ENCODE results near the gene WTIP.

Gene WTIP

DNA sequence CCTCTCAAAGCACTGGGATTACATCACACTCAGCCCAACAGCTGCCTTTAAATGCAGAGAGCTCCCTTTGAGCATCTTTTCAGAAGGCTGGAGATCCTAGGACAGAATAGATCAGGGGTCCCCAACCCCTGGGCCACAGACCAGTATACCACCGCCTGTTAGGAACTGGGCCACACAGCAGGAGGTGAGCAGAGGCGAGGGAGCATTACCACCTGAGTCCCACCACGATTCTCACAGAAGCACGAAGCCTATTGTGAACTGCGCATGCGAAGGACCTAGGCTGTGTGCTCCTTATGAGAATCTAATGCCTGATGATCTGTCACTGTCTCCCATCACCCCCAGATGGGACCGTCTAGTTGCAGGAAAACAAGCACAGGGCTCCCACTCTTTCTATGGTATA lies 2.2 kb upstream of the WTIP start:
- no peak for DNase-seq

DNA sequence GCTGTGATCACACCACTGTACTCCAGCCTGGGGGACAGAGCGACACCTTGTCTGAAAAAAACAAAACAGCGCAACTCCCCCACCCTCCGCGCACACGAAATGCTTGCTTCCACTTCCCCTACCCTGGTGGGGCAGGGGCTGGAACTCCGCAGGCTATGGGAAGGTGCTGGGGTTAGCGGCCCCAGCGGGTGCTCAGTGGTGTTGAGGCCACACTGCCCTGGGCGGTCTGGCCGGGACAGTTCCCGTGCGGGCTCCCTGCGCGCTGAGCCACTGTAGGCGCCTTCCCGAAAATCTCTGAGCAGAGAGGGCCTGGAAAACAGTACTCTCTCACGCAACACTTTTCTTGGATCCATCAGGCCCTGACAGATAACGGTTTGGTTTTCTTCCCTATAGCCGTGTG lies 1.1 kb upstream of the WTIP start:
- no peak for DNase-seq

GRCh38 chr19:34481861-34482379 lies 362 bp downstream of the WTIP start:
- DNase-seq, result peak in 1 of 2 donors; percentile 29

DNA sequence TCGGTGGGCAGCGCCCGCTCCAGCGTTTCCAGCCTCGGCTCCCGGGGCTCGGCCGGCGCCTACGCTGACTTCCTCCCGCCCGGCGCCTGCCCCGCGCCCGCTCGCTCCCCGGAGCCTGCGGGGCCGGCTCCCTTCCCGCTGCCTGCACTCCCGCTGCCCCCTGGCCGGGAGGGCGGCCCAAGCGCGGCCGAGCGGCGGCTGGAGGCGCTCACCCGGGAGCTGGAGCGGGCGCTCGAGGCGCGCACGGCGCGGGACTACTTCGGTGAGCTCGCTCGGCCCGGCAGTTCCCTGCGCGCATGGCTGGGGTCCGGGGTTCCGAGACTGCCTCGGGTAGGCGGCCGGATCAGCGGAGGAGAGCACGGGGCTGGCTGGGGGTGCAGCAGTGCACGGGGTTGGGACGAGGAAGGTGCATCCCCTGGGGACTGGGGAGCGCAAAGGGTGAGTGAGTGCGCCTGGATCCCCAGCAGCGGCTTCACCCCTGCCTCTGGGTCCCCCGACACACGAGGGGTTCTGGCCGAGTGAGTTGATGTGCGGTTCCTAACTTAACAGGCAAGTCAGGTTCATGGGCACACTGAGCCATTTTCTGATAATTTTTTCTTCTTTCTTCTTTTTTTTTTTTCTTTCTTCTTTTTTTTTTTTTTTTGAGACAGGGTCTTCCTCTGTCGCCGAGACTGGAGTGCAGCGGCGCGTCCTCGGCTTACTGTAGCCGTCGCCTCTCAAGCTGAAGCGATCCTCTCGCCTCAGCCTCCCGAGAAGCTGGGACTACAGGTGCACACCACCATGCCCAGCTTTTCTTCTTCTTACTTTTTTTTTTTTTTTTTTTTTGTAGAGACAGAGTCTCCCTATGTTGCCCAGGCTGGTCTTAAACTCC lies 1.1 kb downstream of the WTIP start:
- peak in 1 of 2 donors; percentile 9 for DNase-seq

- DNase-seq, result no peak
Observed at GRCh38 chr19:34484328-34484727, 2.8 kb downstream of the WTIP start.

DNA sequence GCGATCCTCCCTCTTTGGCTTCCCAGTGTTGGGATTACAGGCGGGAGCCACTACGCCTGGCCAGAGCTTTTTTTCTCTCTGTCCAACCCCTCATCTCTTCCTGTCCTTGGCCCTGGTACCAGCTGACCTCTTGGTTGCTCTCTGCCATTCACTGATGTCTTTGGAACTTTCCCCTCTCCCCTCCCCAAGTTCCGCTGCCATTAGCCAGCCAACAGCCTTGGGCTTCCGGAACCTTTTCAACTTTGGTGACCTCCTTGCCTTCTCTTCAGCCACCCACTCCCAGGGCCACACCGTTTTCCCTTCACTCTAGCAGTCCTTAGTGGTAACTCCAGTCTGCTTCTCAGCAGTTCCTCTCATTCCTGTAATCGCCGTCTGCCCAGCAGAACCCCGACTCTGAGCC lies 4.3 kb downstream of the WTIP start:
- DNase-seq, result no peak

DNA sequence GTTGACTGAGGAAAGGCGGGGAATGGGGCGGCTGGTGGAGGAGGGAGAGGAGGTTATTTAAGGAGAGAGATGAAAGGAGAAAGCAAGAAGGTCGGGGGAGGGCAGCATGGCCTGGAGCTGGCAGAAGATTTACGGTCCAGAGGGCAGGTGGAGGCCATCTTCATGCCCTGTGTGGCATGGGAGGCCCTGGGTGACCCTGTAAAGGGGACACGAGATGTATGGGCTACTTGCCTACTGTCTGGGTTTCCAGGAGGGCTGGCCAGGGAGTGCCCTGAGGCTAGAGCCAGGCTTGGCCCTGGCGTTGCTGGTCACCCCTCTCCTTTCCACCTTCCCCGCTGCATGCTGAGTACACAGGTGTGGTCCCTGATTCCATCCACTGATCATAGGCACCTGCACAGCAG lies 6.1 kb downstream of the WTIP start:
- no peak for DNase-seq

DNA sequence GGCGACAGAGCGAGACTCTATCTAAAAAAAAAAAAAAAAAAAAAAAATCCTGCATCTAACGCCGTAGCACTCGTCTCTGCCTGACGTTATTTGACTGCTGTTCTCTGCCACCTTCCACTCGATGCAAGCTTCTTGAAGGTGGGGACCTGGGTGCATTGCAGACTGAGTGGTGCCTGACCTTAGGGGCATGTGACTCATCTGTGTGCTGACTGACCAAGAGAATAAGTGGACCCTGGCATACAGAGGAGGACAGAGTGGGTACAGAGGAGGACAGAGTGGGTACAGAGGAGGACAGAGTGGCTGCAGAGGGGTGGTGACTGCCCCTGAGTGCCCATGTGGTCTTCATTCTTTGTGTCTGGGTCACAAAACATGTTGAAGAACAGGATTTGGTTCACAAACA lies 7.6 kb downstream of the WTIP start:
- no peak for DNase-seq

- no peak for DNase-seq
Observed at GRCh38 chr19:34490141-34490766, 8.7 kb downstream of the WTIP start.

DNA sequence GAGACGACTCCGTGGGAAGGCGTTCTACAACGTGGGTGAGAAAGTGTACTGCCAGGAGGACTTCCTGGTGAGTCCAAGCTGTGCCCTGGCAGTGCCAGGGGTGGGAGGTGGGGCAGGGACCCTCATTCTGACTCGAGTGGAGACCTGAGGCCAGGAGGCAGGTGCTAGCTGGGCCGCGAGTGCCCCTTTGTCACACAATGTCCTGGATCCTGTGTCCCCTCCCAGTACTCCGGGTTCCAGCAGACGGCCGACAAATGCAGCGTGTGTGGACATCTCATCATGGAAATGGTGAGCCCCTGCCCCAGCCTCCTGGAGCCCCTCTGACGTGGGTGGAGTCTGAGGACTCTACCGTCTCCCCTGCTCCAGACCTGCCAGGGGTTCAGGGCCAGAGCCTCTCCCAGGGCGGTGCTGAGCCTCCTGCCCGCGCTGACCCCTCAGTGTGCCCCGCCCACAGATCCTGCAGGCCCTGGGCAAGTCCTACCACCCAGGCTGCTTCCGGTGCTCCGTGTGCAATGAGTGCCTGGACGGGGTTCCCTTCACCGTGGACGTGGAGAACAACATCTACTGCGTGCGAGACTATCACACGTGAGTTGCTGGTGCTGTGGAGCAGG lies 11.6 kb downstream of the WTIP start:
- DNase-seq, result no peak

DNA sequence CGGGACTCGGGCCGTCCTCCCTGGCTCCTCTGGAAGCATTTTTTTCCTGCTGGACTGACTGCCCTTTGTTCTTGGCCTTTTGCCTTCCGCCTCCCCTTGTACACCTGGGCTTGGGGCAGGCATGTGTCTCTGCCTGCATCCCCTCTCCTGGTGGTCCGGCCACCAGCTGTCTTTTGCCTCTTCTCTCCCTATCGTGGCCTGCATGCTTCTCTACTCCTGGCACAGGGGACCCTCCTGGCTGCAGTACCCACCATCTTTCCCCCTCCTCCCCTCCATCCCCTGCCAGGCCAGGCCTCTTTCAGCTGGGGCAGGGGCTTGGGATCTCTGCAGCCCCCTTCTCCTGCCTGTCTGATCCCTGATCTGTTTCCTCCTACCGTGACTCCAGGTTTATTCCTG lies 12.1 kb downstream of the WTIP start:
- no peak for DNase-seq

DNA sequence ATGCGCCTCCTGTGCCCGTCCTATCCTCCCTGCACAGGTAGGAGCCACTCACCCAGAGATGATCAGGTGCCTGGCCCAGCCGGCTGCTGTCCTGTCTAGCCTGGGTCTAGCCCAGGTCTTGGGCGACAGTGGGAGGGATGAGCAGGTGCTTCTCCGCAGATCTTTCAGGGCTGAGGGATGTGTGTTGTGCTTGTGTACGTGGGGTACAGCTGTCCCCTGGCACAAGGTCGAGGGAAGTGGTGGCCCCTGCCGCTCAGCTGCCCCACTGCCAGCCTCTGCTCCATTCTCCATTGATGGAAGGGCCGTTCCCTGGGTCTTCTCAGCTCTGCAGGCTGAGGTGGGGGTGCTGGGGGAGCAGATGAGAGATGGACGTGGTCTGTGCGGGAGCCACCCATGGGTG lies 13.0 kb downstream of the WTIP start:
- DNase-seq, result no peak

DNA sequence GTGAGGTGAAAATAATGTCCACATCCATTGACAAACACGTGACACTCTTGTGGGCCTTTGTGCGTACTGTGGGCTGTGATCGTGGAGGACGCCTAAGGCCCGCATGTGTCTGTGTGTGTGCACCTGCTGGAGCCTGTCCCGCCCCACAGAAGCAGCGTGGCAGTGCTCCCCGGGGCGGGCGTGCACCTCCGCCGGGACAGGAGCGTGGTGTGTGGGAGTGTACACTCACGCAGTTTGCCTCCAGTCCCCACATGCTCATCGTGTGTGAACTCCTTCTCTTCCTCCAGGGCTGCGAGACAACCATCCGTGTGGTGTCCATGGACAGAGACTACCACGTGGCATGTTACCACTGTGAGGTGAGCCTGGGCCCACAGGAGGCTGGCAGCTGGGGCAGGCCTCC lies 13.9 kb downstream of the WTIP start:
- no peak for DNase-seq

DNA sequence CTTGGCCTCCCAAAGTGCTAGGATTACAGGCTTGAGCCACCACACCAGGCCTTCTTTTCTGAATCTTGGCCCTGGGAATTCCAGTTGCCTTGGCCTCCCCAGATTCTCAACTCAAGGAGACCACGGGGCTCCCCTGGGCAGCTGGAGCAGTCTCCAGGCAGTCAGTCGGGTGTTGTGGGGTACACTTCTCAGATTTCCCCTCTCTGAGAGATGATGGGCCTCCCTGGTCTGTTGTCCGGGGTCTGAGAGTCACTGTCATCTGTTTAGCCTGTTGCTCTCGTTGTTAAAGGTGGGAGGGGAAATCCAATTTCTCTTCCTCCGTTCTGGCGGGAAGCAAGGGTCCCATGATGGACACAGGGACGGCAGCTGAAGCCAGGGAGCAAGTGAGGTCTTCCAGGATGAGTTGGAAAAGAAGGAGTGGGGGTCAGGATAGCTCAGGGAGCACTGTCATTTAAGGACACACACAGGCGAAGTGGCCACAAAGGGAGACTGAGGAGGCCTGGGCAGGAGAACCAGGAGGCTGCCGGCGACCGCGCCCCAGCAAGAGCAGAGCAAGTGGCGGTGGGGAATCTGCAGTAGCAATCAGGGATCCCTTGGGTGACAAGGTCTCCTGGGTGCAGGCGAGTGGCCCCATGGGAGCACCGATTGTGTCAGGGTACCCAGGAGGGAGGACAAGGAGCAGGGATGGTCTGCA lies 15.7 kb downstream of the WTIP start:
- DNase-seq, result no peak

DNA sequence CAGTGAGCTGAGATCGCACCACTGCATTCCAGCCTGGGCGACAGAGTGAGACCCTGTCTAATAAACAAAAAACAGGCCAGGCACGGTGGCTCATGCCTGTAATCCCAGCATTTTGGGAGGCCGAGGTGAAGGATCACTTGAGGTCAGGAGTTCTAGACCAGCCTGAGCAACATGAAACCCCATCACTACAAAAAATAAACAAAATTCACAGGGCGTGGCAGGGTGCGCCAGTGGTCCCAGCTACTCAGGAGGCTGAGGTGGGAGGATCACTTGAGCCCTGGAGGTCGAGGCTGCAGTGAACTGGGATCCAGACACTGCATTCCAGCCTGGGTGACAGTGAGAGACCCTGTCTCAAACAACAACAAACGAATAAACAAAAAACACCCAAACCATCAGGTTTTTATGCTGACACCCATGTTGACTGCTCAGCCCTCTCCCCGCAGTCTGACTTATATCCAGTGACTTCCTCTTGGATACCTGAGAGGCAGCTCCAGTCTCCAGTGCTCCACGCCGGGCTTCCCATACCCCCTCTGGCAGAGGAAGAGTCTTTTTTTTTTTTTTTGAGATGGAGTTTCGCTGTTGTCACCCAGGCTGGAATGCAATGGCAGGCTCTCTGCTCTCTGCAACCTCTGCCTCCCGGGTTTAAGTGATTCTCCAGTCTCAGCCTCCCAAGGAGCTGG lies 17.7 kb downstream of the WTIP start:
- no peak for DNase-seq

DNA sequence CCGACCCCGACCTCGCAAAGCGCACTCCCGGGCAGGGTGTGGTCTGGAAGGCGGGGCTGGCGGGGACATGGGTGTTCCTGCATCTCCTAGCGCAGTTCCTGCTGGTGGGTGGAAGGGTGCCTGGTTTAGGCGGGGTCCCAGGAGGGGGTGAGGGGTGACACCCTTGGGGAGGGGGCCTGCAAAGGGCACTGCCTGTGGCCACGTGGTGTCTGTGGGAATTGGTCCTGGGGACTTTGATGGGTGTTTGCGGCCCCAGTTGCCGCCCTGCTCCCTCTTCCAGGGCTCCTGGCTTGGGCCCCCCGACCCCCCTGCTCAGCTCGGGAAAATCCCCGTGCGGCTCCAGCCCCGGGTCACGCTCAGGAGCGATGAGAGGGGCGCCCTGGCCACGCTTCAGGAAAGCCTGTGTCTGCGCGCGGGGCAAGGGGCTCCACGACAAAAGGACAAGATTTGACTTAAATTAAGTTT lies 19.1 kb downstream of the WTIP start:
- no peak for DNase-seq

- DNase-seq, result peak; percentile 93 to 94
Observed at GRCh38 chr19:34501339-34502320, 20.1 kb downstream of the WTIP start.

- peak in 1 of 2 donors; percentile 87 for DNase-seq
Observed at GRCh38 chr19:34502582-34503411, 21.2 kb downstream of the WTIP start.

- DNase-seq, result no peak
Observed at GRCh38 chr19:34503531-34504272, 22.1 kb downstream of the WTIP start.

Measured in inflammatory macrophage (primary cell).